ENCODE data around the gene LCE7A.

Gene LCE7A

GRCh38 chr1:152859696-152860095 is at the start of gene LCE7A:
Gene LCE7A, plus strand, starts transcription at chr1:152859996. Its CDS starts 702 bp downstream, at chr1:152860698.
- no peak for DNase-seq

- DNase-seq: no peak
Observed at GRCh38 chr1:152811050-152811449, 48.7 kb upstream of the LCE7A start.

GRCh38 chr1:152811671-152812070 is 48.1 kb upstream of the LCE7A start, which contains the start of gene LCE1B:
Gene LCE1B, plus strand, starts transcription at chr1:152811971. Its CDS starts 476 bp downstream, at chr1:152812447.
- DNase-seq: no peak

- no peak for DNase-seq
Observed at GRCh38 chr1:152817309-152817708, 42.5 kb upstream of the LCE7A start.

- DNase-seq: no peak
Observed at GRCh38 chr1:152823294-152823693, 36.5 kb upstream of the LCE7A start.

GRCh38 chr1:152824964-152825363 is 34.8 kb upstream of the LCE7A start:
- no peak for DNase-seq

- DNase-seq: no peak
Observed at GRCh38 chr1:152827173-152827572, 32.6 kb upstream of the LCE7A start, which contains the start of gene LCE1A. Gene LCE1A, plus strand, starts transcription at chr1:152827473. Its CDS starts 0 bp downstream, at chr1:152827473.

- DNase-seq: no peak
Observed at GRCh38 chr1:152836870-152837269, 22.9 kb upstream of the LCE7A start.

- DNase-seq: no peak
Observed at GRCh38 chr1:152842556-152842955, 17.2 kb upstream of the LCE7A start, which contains the start of gene LCE6A. Gene LCE6A, plus strand, starts transcription at chr1:152842856. Its CDS starts 665 bp downstream, at chr1:152843521.

GRCh38 chr1:152855661-152856060 is 4.1 kb upstream of the LCE7A start:
- no peak for DNase-seq

GRCh38 chr1:152858062-152858461 is 1.7 kb upstream of the LCE7A start:
- DNase-seq: no peak

- DNase-seq: no peak
Observed at GRCh38 chr1:152860129-152860528, 333 bp downstream of the LCE7A start.

- DNase-seq: no peak
Observed at GRCh38 chr1:152861374-152861773, 1.6 kb downstream of the LCE7A start.

GRCh38 chr1:152864443-152864842 is 4.6 kb downstream of the LCE7A start:
- no peak for DNase-seq

- no peak for DNase-seq
Observed at GRCh38 chr1:152866321-152866720, 6.5 kb downstream of the LCE7A start.

- peak; percentile 2 for DNase-seq
Observed at GRCh38 chr1:152869808-152870419, 10.1 kb downstream of the LCE7A start.

- DNase-seq: no peak
Observed at GRCh38 chr1:152870831-152871730, 11.3 kb downstream of the LCE7A start.

- no peak for DNase-seq
Observed at GRCh38 chr1:152871731-152872126, 11.9 kb downstream of the LCE7A start.

GRCh38 chr1:152873495-152873894 is 13.7 kb downstream of the LCE7A start:
- DNase-seq: no peak

GRCh38 chr1:152876827-152877226 is 17.0 kb downstream of the LCE7A start:
- DNase-seq: no peak

GRCh38 chr1:152878042-152878441 is 18.2 kb downstream of the LCE7A start, which contains the start of gene SMCP:
Gene SMCP, plus strand, starts transcription at chr1:152878322. Its CDS starts 6,101 bp downstream, at chr1:152884423.
- no peak for DNase-seq

GRCh38 chr1:152879559-152880198 is 19.9 kb downstream of the LCE7A start:
- no peak for DNase-seq

- no peak for DNase-seq
Observed at GRCh38 chr1:152880316-152880715, 20.5 kb downstream of the LCE7A start.

Measured in amniotic stem cell (primary cell).